Measurements from ENCODE around the gene CUL1.
A peak's percentile ranks its signal among the peaks of the same experiment; 100 is the strongest.

Gene CUL1

GRCh38 chr7:148698397-148699023, at the start of gene CUL1:
Gene CUL1, plus strand, starts transcription at chr7:148698903. Its CDS starts 31,220 bp downstream, at chr7:148730123.
- peak; percentile 88 for DNase-seq (ENCODE audit: low spot score)

GRCh38 chr7:148650232-148650858, 48.4 kb upstream of the CUL1 start:
- DNase-seq (ENCODE audit: low spot score): peak; percentile 29

- DNase-seq (ENCODE audit: low spot score): no peak
Observed at GRCh38 chr7:148652773-148653172, 45.9 kb upstream of the CUL1 start.

- DNase-seq (ENCODE audit: low spot score): no peak
Observed at GRCh38 chr7:148657929-148658328, 40.8 kb upstream of the CUL1 start.

- no peak for DNase-seq (ENCODE audit: low spot score)
Observed at GRCh38 chr7:148661471-148661870, 37.2 kb upstream of the CUL1 start.

GRCh38 chr7:148662646-148663045, 36.1 kb upstream of the CUL1 start:
- DNase-seq (ENCODE audit: low spot score): no peak

GRCh38 chr7:148664324-148664723, 34.4 kb upstream of the CUL1 start:
- DNase-seq (ENCODE audit: low spot score): peak; percentile 29

- no peak for DNase-seq (ENCODE audit: low spot score)
Observed at GRCh38 chr7:148665221-148665620, 33.5 kb upstream of the CUL1 start.

GRCh38 chr7:148669927-148670326, 28.8 kb upstream of the CUL1 start:
- DNase-seq (ENCODE audit: low spot score): no peak

- no peak for DNase-seq (ENCODE audit: low spot score)
Observed at GRCh38 chr7:148670374-148670773, 28.3 kb upstream of the CUL1 start.

- no peak for DNase-seq (ENCODE audit: low spot score)
Observed at GRCh38 chr7:148670807-148671206, 27.9 kb upstream of the CUL1 start.

- no peak for DNase-seq (ENCODE audit: low spot score)
Observed at GRCh38 chr7:148672041-148672440, 26.7 kb upstream of the CUL1 start.

GRCh38 chr7:148674689-148675088, 24.0 kb upstream of the CUL1 start:
- DNase-seq (ENCODE audit: low spot score): no peak

GRCh38 chr7:148676291-148676690, 22.4 kb upstream of the CUL1 start:
- DNase-seq (ENCODE audit: low spot score): no peak

- DNase-seq (ENCODE audit: low spot score): no peak
Observed at GRCh38 chr7:148681821-148682220, 16.9 kb upstream of the CUL1 start.

- no peak for DNase-seq (ENCODE audit: low spot score)
Observed at GRCh38 chr7:148684289-148684830, 14.3 kb upstream of the CUL1 start.

GRCh38 chr7:148686312-148686937, 12.3 kb upstream of the CUL1 start:
- DNase-seq (ENCODE audit: low spot score): no peak

GRCh38 chr7:148687555-148687954, 11.1 kb upstream of the CUL1 start:
- no peak for DNase-seq (ENCODE audit: low spot score)

GRCh38 chr7:148688526-148688925, 10.2 kb upstream of the CUL1 start:
- DNase-seq (ENCODE audit: low spot score): no peak

- no peak for DNase-seq (ENCODE audit: low spot score)
Observed at GRCh38 chr7:148693651-148694050, 5.1 kb upstream of the CUL1 start.

- no peak for DNase-seq (ENCODE audit: low spot score)
Observed at GRCh38 chr7:148694631-148695030, 4.1 kb upstream of the CUL1 start.

GRCh38 chr7:148695953-148696352, 2.8 kb upstream of the CUL1 start:
- DNase-seq (ENCODE audit: low spot score): no peak

- no peak for DNase-seq (ENCODE audit: low spot score)
Observed at GRCh38 chr7:148696787-148697186, 1.9 kb upstream of the CUL1 start.
